ENCODE data around the gene CXCR3. TPM values are rescaled to one million over a fixed set of nuclear protein-coding genes. Genes with fewer than 3 reads are reported as not detected.
A peak's percentile ranks its signal among the peaks of the same experiment; 100 is the strongest.
"Not testable (repeated sequence)": the region's sequence is repeated elsewhere in the genome, so short reads cannot be mapped to it uniquely, and the experiment has no call there.

Gene CXCR3
- total RNA-seq, 5 donors from 2014 or later (not counting 1 experiment from before 2014, with no cell fraction given) = 12.5 to 41.5 (median 17.6) TPM

GRCh38 chrX:71659342-71659741 lies 41.0 kb upstream of the CXCR3 start:
- H3K36me3 Mint-ChIP-seq = no peaks in the 10 kb centered on the region
- Histone ChIP-seq H3K9me3 (no peaks in the 10 kb centered on the region), H3K4me3 (ENCODE audit: control insufficient read depth in 1 of 2, extremely low read depth in 1 of 2, low read length in 1 of 2) (no peak overlapping the region), H3K36me3 (ENCODE audit: control insufficient read depth in 2 of 2, extremely low read depth in 1 of 2, insufficient read depth in 1 of 2, low read length in 1 of 2) (no peaks in the 10 kb centered on the region), H3K27me3 (replicated peaks in 1 of 2; ENCODE audit: control insufficient read depth in 2 of 2, extremely low read depth in 1 of 2, insufficient read depth in 2 of 2, low read length in 1 of 2) (no peaks in the 10 kb centered on the region), H3K27ac (ENCODE audit: low read length) (no peak overlapping the region), H3K4me1 (ENCODE audit: control insufficient read depth in 1 of 2, extremely low read depth in 1 of 2, insufficient read depth in 2 of 2, low read length in 2 of 2) (peaks cover 0 to 23% of the 10 kb centered on the region in 2 experiments)
- H3K9me3 Mint-ChIP-seq = no peaks in the 10 kb centered on the region
- no peak for DNase-seq
- peaks cover 0 to 6% of the 10 kb centered on the region in 2 donors for H3K27me3 Mint-ChIP-seq
- ChIA-PET POLR2A (no interaction called here), CTCF (no interaction called here)
- WGBS (ENCODE audit: insufficient coverage) = no CpG with 5 or more reads among the region's 3 CpGs
- no peak overlapping the region for H3K4me3 Mint-ChIP-seq
- ATAC-seq (replicated peaks in 1 of 4) = no peak
- peaks cover 11 to 19% (median 16%) of the 10 kb centered on the region in 3 donors for H3K4me1 Mint-ChIP-seq
- H3K27ac Mint-ChIP-seq = no peak overlapping the region

- Histone ChIP-seq H3K27ac (ENCODE audit: low read length) (no peak overlapping the region), H3K4me1 (ENCODE audit: control insufficient read depth in 1 of 2, extremely low read depth in 1 of 2, insufficient read depth in 2 of 2, low read length in 2 of 2) (peaks cover 0 to 5% of the 10 kb centered on the region in 2 experiments), H3K27me3 (replicated peaks in 1 of 2; ENCODE audit: control insufficient read depth in 2 of 2, extremely low read depth in 1 of 2, insufficient read depth in 2 of 2, low read length in 1 of 2) (no peaks in the 10 kb centered on the region), H3K9me3 (no peaks in the 10 kb centered on the region), H3K36me3 (ENCODE audit: control insufficient read depth in 2 of 2, extremely low read depth in 1 of 2, insufficient read depth in 1 of 2, low read length in 1 of 2) (no peaks in the 10 kb centered on the region), H3K4me3 (ENCODE audit: control insufficient read depth in 1 of 2, extremely low read depth in 1 of 2, low read length in 1 of 2) (no peak overlapping the region)
- Mint-ChIP-seq H3K36me3 (no peaks in the 10 kb centered on the region), H3K27ac (no peak overlapping the region), H3K4me1 (peaks cover 2 to 5% (median 4%) of the 10 kb centered on the region in 3 donors), H3K4me3 (no peak overlapping the region), H3K27me3 (peaks cover 0 to 6% of the 10 kb centered on the region in 2 donors), H3K9me3 (no peaks in the 10 kb centered on the region)
- whole genome bisulfite sequencing (ENCODE audit: insufficient coverage) = 100% methylated on average over 1 of the region's 4 CpGs
- ChIA-PET POLR2A (no interaction called here), CTCF (no interaction called here)
- DNase-seq (no peak), ATAC-seq (replicated peaks in 1 of 4) (no peak)
Observed at GRCh38 chrX:71657267-71657666, 39.0 kb upstream of the CXCR3 start.

GRCh38 chrX:71653344-71653743 lies 35.0 kb upstream of the CXCR3 start:
- H3K36me3 ChIP-seq (ENCODE audit: control insufficient read depth in 2 of 2, extremely low read depth in 1 of 2, insufficient read depth in 1 of 2, low read length in 1 of 2) = no peaks in the 10 kb centered on the region

GRCh38 chrX:71652405-71652804 lies 34.1 kb upstream of the CXCR3 start:
- DNase-seq = peak in 28 of 35 experiments; percentile 12 to 74 (median 42)
- Histone ChIP-seq H3K4me1 (ENCODE audit: control insufficient read depth in 1 of 2, extremely low read depth in 1 of 2, insufficient read depth in 2 of 2, low read length in 2 of 2) (peaks cover 0 to 4% of the 10 kb centered on the region in 2 experiments), H3K27ac (ENCODE audit: low read length) (no peak overlapping the region), H3K4me3 (ENCODE audit: control insufficient read depth in 1 of 2, extremely low read depth in 1 of 2, low read length in 1 of 2) (no peak overlapping the region), H3K9me3 (no peaks in the 10 kb centered on the region), H3K27me3 (replicated peaks in 1 of 2; ENCODE audit: control insufficient read depth in 2 of 2, extremely low read depth in 1 of 2, insufficient read depth in 2 of 2, low read length in 1 of 2) (no peaks in the 10 kb centered on the region), H3K36me3 (ENCODE audit: control insufficient read depth in 2 of 2, extremely low read depth in 1 of 2, insufficient read depth in 1 of 2, low read length in 1 of 2) (no peaks in the 10 kb centered on the region)
- Mint-ChIP-seq H3K36me3 (no peaks in the 10 kb centered on the region), H3K27ac (no peak overlapping the region), H3K4me3 (no peak overlapping the region), H3K9me3 (no peaks in the 10 kb centered on the region), H3K27me3 (peaks cover 0 to 10% of the 10 kb centered on the region in 2 donors), H3K4me1 (peaks cover 0 to 13% (median 11%) of the 10 kb centered on the region in 3 donors)
- ChIA-PET CTCF (interaction anchor here (0.6 to 1.5 kb wide), 10 partner anchors 29 to 521 kb away, joined by 3 to 4 read pairs (median 3); partner anchors contain the start of gene CXCR3 (in 1 of the 2)), POLR2A (interaction anchor here in 1 of 2 donors (0.6 kb wide), 1 partner anchor 121 kb away, joined by 4 read pairs; no protein-coding TSS in a partner anchor)
- ATAC-seq (replicated peaks in 1 of 4) = peak in 3 of 4 experiments; percentile 54 to 66 (median 56)
- no CpG with 5 or more reads among the region's 2 CpGs for WGBS (ENCODE audit: insufficient coverage)

More at GRCh38 chrX:71653344-71653743, 35.0 kb upstream of the CXCR3 start:
- no peaks in the 10 kb centered on the region for H3K9me3 Mint-ChIP-seq
- no peaks in the 10 kb centered on the region for H3K36me3 Mint-ChIP-seq
- H3K27me3 Mint-ChIP-seq = peaks cover 0 to 6% of the 10 kb centered on the region in 2 donors
- CTCF ChIA-PET = no interaction called here
- no peak overlapping the region for H3K4me3 ChIP-seq (ENCODE audit: control insufficient read depth in 1 of 2, extremely low read depth in 1 of 2, low read length in 1 of 2)
- H3K4me1 ChIP-seq (ENCODE audit: control insufficient read depth in 1 of 2, extremely low read depth in 1 of 2, insufficient read depth in 2 of 2, low read length in 2 of 2) = peaks cover 0 to 4% of the 10 kb centered on the region in 2 experiments
- DNase-seq (no peak), ATAC-seq (replicated peaks in 1 of 4) (no peak)
- H3K4me3 Mint-ChIP-seq = no peak overlapping the region
- H3K9me3 ChIP-seq = no peaks in the 10 kb centered on the region
- peaks cover 0 to 13% (median 11%) of the 10 kb centered on the region in 3 donors for H3K4me1 Mint-ChIP-seq
- no peak overlapping the region for H3K27ac Mint-ChIP-seq
- 100% methylated on average over 1 of the region's 2 CpGs for WGBS (ENCODE audit: insufficient coverage)
- POLR2A ChIA-PET = no interaction called here
- H3K27ac ChIP-seq (ENCODE audit: low read length) = no peak overlapping the region
- H3K27me3 ChIP-seq (replicated peaks in 1 of 2; ENCODE audit: control insufficient read depth in 2 of 2, extremely low read depth in 1 of 2, insufficient read depth in 2 of 2, low read length in 1 of 2) = no peaks in the 10 kb centered on the region

- Mint-ChIP-seq H3K9me3 (no peaks in the 10 kb centered on the region), H3K4me3 (no peak overlapping the region), H3K27me3 (peaks cover 0 to 5% of the 10 kb centered on the region in 2 donors), H3K4me1 (peaks cover 0 to 13% (median 9%) of the 10 kb centered on the region in 3 donors), H3K27ac (no peak overlapping the region), H3K36me3 (no peaks in the 10 kb centered on the region)
- Histone ChIP-seq H3K4me1 (ENCODE audit: control insufficient read depth in 1 of 2, extremely low read depth in 1 of 2, insufficient read depth in 2 of 2, low read length in 2 of 2) (peaks cover 0 to 4% of the 10 kb centered on the region in 2 experiments), H3K27me3 (replicated peaks in 1 of 2; ENCODE audit: control insufficient read depth in 2 of 2, extremely low read depth in 1 of 2, insufficient read depth in 2 of 2, low read length in 1 of 2) (no peaks in the 10 kb centered on the region), H3K9me3 (no peaks in the 10 kb centered on the region), H3K4me3 (ENCODE audit: control insufficient read depth in 1 of 2, extremely low read depth in 1 of 2, low read length in 1 of 2) (no peak overlapping the region), H3K27ac (ENCODE audit: low read length) (no peak overlapping the region), H3K36me3 (ENCODE audit: control insufficient read depth in 2 of 2, extremely low read depth in 1 of 2, insufficient read depth in 1 of 2, low read length in 1 of 2) (no peaks in the 10 kb centered on the region)
- ChIA-PET POLR2A (interaction anchor here in 1 of 2 donors (0.7 kb wide), 1 partner anchor 565 kb away, joined by 3 read pairs; no protein-coding TSS in a partner anchor), CTCF (interaction anchor here in 1 of 2 donors (0.5 kb wide), 1 partner anchor 397 kb away, joined by 3 read pairs; the partner anchor contains the start of gene ZMYM3)
- peak in 4 of 35 experiments; percentile 18 to 61 (median 30) for DNase-seq
- peak; percentile 70 to 85 (median 76) for ATAC-seq (replicated peaks in 1 of 4)
- WGBS (ENCODE audit: insufficient coverage) = no CpG with 5 or more reads among the region's 4 CpGs
Observed at GRCh38 chrX:71650333-71650969, 32.1 kb upstream of the CXCR3 start.

- H3K9me3 ChIP-seq; DNase-seq; H3K4me1 Mint-ChIP-seq; H3K36me3 Mint-ChIP-seq; H3K27me3 Mint-ChIP-seq; H3K27ac Mint-ChIP-seq; H3K4me3 Mint-ChIP-seq; H3K27me3 ChIP-seq (replicated peaks in 1 of 2; ENCODE audit: control insufficient read depth in 2 of 2, extremely low read depth in 1 of 2, insufficient read depth in 2 of 2, low read length in 1 of 2); H3K36me3 ChIP-seq (ENCODE audit: control insufficient read depth in 2 of 2, extremely low read depth in 1 of 2, insufficient read depth in 1 of 2, low read length in 1 of 2); H3K9me3 Mint-ChIP-seq; POLR2A ChIA-PET; H3K27ac ChIP-seq (ENCODE audit: low read length); ATAC-seq (replicated peaks in 1 of 4); CTCF ChIA-PET; H3K4me3 ChIP-seq (ENCODE audit: control insufficient read depth in 1 of 2, extremely low read depth in 1 of 2, low read length in 1 of 2): not testable (repeated sequence)
- WGBS (ENCODE audit: insufficient coverage) = no CpG with 5 or more reads among the region's 6 CpGs
- peaks cover 0 to 11% of the 10 kb centered on the region in 2 experiments for H3K4me1 ChIP-seq (ENCODE audit: control insufficient read depth in 1 of 2, extremely low read depth in 1 of 2, insufficient read depth in 2 of 2, low read length in 2 of 2)
Observed at GRCh38 chrX:71644406-71644805, 26.1 kb upstream of the CXCR3 start.

Data from T-cell (primary cell).